Psoas muscle (tissue), 8 donors: ENCODE results near the gene CAMSAP1. TPM values are rescaled to one million over a fixed set of nuclear protein-coding genes. Genes with fewer than 3 reads are reported as not detected.
A peak's percentile ranks its signal among the peaks of the same experiment; 100 is the strongest.
"Not testable (repeated sequence)": the region's sequence is repeated elsewhere in the genome, so short reads cannot be mapped to it uniquely, and the experiment has no call there.

ENCODE experiments used
- ATAC-seq, 4 donors: fragments of 200-7000 bp; cut with Tn5 transposase; one replicate each; pipeline ENCODE4 v1.9.1; 2020; ENCODE audit warnings: moderate library complexity in 3 of 4, mild to moderate bottlenecking in 2 of 4
- DNase-seq, 2 donors: peaks; one replicate each; pipeline ENCODE4 v3.0.0-alpha.2; 2020
- H3K27ac ChIP-seq: fragments of 200-600 bp; one replicate; pipeline ENCODE4 v1.8.0; 2022
- H3K27me3 ChIP-seq, 3 donors: fragments of 200-600 bp in 1 of 3; one replicate each; pipeline versions ENCODE4 v1.6.1 to v1.8.0; 2013 to 2022; ENCODE audit warnings: low read length in 2 of 3, mild to moderate bottlenecking in 2 of 3, moderate library complexity in 1 of 3; ENCODE audit not compliant: insufficient read depth in 3 of 3
- H3K36me3 ChIP-seq, 2 donors: fragments of 200-600 bp in 1 of 2; one replicate each; pipeline versions ENCODE4 v1.6.1 to v1.8.0; 2013 to 2022; ENCODE audit warnings: low read depth in 1 of 2, mild to moderate bottlenecking in 1 of 2, moderate library complexity in 1 of 2; ENCODE audit not compliant: insufficient read depth in 1 of 2
- H3K4me1 ChIP-seq: fragments of 200-600 bp; one replicate; pipeline ENCODE4 v1.8.0; 2022
- H3K4me3 ChIP-seq: fragments of 200-600 bp; one replicate; pipeline ENCODE4 v1.8.0; 2022; ENCODE audit warnings: mild to moderate bottlenecking
- H3K9me3 ChIP-seq: fragments of 200-600 bp; one replicate; pipeline ENCODE4 v1.8.0; 2022
- WGBS, 3 donors: extraction: QIAGEN DNeasy Blood & Tissue Kit; methylation state at CpG; one replicate each; pipeline versions ENCODE4 v1.1.6 to v1.1.7; 2013; 5-methylcytosine and 5-hydroxymethylcytosine counted together
- intact Hi-C, 2 donors: fragments of 100-400 bp; cut with DNase I; formaldehyde crosslinking; loops; one replicate each; pipeline versions ENCODE4 v1.11.0 to v1.14.2; 2022
- polyA plus RNA-seq, 3 donors: library from polyadenylated mRNA; stranded (reverse); fragments of 200-250 nt; gene quantifications; one replicate each; pipeline ENCODE4 v1.2.3, GENCODE V29; 2013
- total RNA-seq, 4 donors: library from RNA; stranded (reverse); fragmentation: NEBNext Ultra II Directional in 2 of 4; extraction: Animal tissue kit (Norgen Biotek cat#: 25700) in 2 of 4; gene quantifications; one replicate each; pipeline versions ENCODE4 v1.2.1 to v1.2.4, GENCODE V29; 2021 to 2023
- TF ChIP-seq, protein P1 (sequence below): fragments of 200-600 bp; IDR thresholded peaks from one replicate; pipeline ENCODE4 v1.8.0; 2022; ENCODE audit warnings: antibody characterized with exemption
- donor health status: healthy with polysubstance abuse.
- donor health status: DM: no; HTN: no; CAD: no; lungs with moderate emphysema.
- donor health status: Bipolar disorder and iron deficiency.
- donor health status: healthy.
- donor health status: DM: yes; HTN: yes; CAD: no.
- donor health status: DM: no; HTN: no; CAD: no.
- donor health status: DM: no; HTN: no; CAD: no.
- donor health status: DM: yes; HTN: yes; CAD: no.

Gene CAMSAP1
- total and polyA plus RNA-seq, 7 donors, result 21.3 to 51.5 (median 41.5) TPM

DNA sequence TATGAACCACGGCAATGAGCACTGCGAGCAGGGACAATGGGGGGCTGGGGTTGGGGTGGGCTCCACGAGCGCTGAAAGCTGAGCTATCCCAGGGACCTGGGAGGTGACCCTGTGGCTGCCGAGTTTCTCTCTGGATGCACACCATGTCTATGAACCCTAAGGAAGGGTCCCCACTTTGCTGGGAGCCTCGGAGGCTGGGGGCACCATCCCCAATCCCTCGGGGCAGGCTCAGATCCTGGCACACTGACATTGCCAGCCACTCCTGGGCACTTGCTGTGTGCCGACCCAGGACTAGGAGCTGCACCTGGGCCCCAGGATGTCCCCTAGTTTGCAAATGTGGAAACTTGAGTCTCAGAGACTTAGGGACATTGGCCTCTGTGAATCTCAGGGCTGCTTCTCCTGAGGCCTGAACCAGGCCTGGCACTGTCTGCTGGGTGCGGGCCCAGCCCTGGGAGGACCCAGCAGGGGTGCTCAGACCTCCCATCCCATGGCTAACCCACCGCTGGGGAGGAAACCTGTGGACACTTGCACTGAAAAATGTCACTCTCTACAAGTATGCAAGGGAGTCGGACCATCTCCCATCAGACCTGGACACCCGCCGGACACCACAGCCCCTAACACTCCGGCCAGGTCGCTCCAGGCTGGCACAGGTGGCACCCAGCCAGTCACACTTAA lies 13.0 kb upstream of the CAMSAP1 start:
- H3K27me3 ChIP-seq, result no peaks in the 10 kb centered on the region
- intact Hi-C loops, result no loop called here
- H3K4me3 ChIP-seq, result no peak overlapping the region
- H3K27ac ChIP-seq, result peak overlapping the region; percentile 1
- no peaks in the 10 kb centered on the region for H3K4me1 ChIP-seq
- DNase-seq (peak in 1 of 2 donors; percentile 42), ATAC-seq (peak in 3 of 4 donors; percentile 17 to 18 (median 17))
- H3K9me3 ChIP-seq, result no peaks in the 10 kb centered on the region
- H3K36me3 ChIP-seq, result peaks cover 0 to 54% of the 10 kb centered on the region in 2 donors
- 76 to 93% (median 88%) methylated on average over 15 of the region's 15 CpGs for WGBS, 3 donors
- TF ChIP-seq, protein P1, sequence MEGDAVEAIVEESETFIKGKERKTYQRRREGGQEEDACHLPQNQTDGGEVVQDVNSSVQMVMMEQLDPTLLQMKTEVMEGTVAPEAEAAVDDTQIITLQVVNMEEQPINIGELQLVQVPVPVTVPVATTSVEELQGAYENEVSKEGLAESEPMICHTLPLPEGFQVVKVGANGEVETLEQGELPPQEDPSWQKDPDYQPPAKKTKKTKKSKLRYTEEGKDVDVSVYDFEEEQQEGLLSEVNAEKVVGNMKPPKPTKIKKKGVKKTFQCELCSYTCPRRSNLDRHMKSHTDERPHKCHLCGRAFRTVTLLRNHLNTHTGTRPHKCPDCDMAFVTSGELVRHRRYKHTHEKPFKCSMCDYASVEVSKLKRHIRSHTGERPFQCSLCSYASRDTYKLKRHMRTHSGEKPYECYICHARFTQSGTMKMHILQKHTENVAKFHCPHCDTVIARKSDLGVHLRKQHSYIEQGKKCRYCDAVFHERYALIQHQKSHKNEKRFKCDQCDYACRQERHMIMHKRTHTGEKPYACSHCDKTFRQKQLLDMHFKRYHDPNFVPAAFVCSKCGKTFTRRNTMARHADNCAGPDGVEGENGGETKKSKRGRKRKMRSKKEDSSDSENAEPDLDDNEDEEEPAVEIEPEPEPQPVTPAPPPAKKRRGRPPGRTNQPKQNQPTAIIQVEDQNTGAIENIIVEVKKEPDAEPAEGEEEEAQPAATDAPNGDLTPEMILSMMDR, result no peak

DNA sequence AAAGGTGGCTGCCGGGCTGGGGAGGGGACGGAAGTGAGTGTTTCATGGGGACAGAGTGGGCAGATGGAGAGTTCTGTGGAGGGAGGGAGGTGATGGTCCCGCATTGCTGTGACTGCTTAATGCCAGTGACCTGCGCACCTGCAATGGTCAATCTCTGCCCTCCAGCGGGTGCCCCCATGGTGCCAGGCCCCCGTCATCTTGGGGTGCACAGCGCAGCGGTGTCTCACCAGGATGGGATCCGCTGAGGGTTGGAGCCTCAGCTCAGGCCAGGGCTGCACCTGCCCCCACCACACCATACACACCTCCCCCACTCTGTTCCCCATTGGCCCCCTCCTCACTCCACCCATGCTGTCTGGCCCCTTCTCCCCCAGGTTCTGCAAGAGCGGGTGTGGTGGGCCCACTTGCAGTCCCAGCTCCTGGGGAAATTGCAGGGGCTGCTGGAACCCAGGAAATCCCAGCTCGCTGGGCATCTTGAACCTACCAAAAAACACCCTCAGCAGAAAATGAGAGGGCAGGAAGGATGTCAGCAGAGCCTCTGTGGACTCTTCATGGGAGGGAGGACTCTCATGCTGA lies 12.1 kb upstream of the CAMSAP1 start:
- no peak overlapping the region for H3K4me3 ChIP-seq
- ATAC-seq (peak in 1 of 4 donors; percentile 12), DNase-seq (peak in 1 of 2 donors; percentile 33)
- no peak overlapping the region for H3K27ac ChIP-seq
- WGBS, 3 donors, result 95 to 99% (median 97%) methylated on average over 9 to 11 of the region's 11 CpGs
- H3K4me1 ChIP-seq, result no peaks in the 10 kb centered on the region
- H3K9me3 ChIP-seq, result no peaks in the 10 kb centered on the region
- H3K27me3 ChIP-seq, result no peaks in the 10 kb centered on the region
- intact Hi-C loops, result no loop called here
- TF ChIP-seq, protein P1, result no peak
- peaks cover 0 to 52% of the 10 kb centered on the region in 2 donors for H3K36me3 ChIP-seq

DNA sequence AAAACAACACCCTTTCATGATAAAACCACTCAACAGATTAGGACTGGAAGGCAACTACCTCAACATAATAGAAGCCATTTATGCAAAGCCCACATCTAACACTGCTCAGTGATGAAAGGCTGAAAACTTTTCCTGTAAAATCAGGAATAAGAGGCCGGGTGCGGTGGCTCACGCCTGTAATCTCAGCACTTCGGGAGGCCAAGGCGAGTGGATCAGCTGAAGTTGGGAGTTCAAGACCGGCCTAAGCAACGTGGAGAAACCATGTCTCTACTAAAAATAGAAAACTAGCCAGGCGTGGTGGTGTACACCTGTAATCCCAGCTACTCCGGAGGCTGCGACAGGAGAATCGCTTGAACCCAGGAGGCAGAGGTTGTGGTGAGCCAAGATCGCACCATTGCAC lies 8.9 kb upstream of the CAMSAP1 start:
- WGBS, 3 donors, result 94 to 97% (median 96%) methylated on average over 12 of the region's 12 CpGs
- intact Hi-C loops, H3K27me3 ChIP-seq, H3K27ac ChIP-seq, DNase-seq, H3K9me3 ChIP-seq, H3K4me3 ChIP-seq, H3K4me1 ChIP-seq, ATAC-seq: not testable (repeated sequence)
- peaks cover 3 to 42% of the 10 kb centered on the region in 2 donors for H3K36me3 ChIP-seq

DNA sequence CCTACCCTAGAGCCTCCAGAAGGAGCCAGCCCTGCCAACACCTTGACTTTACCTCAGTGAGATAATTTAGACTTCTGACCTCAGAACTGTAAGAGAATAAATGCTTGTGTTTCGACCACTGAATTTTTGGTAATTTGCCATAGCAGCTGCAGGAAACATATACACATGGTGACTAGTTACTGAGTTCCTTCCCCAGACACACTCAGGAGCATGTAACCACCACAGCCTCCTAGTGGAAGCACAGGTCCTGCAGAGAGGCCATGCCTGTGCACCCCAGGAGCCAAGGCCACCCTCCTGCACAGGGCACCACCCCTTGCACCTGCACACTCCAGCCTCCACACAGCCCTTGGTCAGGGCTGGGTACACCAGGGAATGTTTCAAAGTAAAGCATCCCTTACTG lies 7.6 kb upstream of the CAMSAP1 start:
- peak overlapping the region; percentile 34 for H3K27ac ChIP-seq
- no peaks in the 10 kb centered on the region for H3K9me3 ChIP-seq
- intact Hi-C loops, result no loop called here
- H3K4me1 ChIP-seq, result peaks cover under 1% of the 10 kb centered on the region
- 32 to 68% (median 50%) methylated on average over 1 of the region's 1 CpG for WGBS, 3 donors
- H3K27me3 ChIP-seq, result no peaks in the 10 kb centered on the region
- H3K4me3 ChIP-seq, result no peak overlapping the region
- TF ChIP-seq, protein P1, result peak; percentile 29
- H3K36me3 ChIP-seq, result peaks cover 3 to 52% of the 10 kb centered on the region in 2 donors
- ATAC-seq (peak; percentile 20 to 80 (median 55)), DNase-seq (no peak)

DNA sequence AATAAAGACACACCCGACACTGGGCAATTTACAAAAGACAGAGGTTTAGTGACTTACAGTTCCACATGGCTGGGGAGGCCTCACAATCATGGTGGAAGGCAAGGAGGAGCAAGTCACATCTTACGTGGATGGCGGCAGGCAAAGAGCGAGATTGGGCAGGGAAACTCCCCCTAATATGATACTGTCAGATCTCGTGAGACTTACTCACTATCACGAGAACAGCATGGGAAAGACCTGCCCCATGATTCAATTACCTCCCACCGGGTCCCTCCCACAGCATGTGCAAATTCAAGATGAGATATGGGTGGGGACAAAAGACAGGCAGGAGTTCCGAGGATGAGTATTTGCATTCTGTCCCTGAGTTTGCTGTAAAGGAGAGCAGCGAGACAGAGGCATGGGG lies 3.9 kb upstream of the CAMSAP1 start:
- DNase-seq, H3K27ac ChIP-seq, intact Hi-C loops, H3K4me3 ChIP-seq, ATAC-seq, H3K27me3 ChIP-seq, H3K9me3 ChIP-seq: not testable (repeated sequence)
- Histone ChIP-seq H3K36me3 (peaks cover 3 to 49% of the 10 kb centered on the region in 2 donors), H3K4me1 (peaks cover 18% of the 10 kb centered on the region)
- WGBS, 3 donors, result 87 to 93% (median 91%) methylated on average over 9 of the region's 9 CpGs
